MG63 (cell line): ENCODE measurements around the gene ECE1. TPM values are rescaled to one million over a fixed set of nuclear protein-coding genes. Genes with fewer than 3 reads are reported as not detected.
A peak's percentile ranks its signal among the peaks of the same experiment; 100 is the strongest.
"Not testable (repeated sequence)": the region's sequence is repeated elsewhere in the genome, so short reads cannot be mapped to it uniquely, and the experiment has no call there.

Experiments used
- DNase-seq: peaks from one replicate; pipeline ENCODE4 v3.0.0-alpha.2; 2020
- H3K27me3 ChIP-seq: fragments of 250-450 bp; sonication (Bioruptor Pico); 2 replicates; pipeline ENCODE4 v1.5.1; 2020; ENCODE audit warnings: mild to moderate bottlenecking, moderate library complexity
- H3K36me3 ChIP-seq: fragments of 250-450 bp; sonication (Bioruptor Pico); 2 replicates; pipeline ENCODE4 v1.5.1; 2020; ENCODE audit warnings: mild to moderate bottlenecking, moderate library complexity
- H3K4me3 ChIP-seq: fragments of 250-450 bp; sonication (Bioruptor Pico); 2 replicates; pipeline ENCODE4 v1.5.1; 2020; ENCODE audit warnings: mild to moderate bottlenecking, moderate library complexity
- H3K9me3 ChIP-seq: fragments of 250-450 bp; sonication (Bioruptor Pico); 2 replicates; pipeline ENCODE4 v1.5.1; 2020; ENCODE audit warnings: mild to moderate bottlenecking, moderate library complexity
- total RNA-seq: library from RNA; depleted of rRNA; stranded (reverse); fragments of >200 nt; shearing (Covaris generic); gene quantifications from 2 replicates; pipeline ENCODE4 v1.2.3, GENCODE V29; 2014; ENCODE audit warnings: low replicate concordance

ECE1 gene
- total RNA-seq, 1 experiment from 2014 or later: 10.5 TPM

DNA sequence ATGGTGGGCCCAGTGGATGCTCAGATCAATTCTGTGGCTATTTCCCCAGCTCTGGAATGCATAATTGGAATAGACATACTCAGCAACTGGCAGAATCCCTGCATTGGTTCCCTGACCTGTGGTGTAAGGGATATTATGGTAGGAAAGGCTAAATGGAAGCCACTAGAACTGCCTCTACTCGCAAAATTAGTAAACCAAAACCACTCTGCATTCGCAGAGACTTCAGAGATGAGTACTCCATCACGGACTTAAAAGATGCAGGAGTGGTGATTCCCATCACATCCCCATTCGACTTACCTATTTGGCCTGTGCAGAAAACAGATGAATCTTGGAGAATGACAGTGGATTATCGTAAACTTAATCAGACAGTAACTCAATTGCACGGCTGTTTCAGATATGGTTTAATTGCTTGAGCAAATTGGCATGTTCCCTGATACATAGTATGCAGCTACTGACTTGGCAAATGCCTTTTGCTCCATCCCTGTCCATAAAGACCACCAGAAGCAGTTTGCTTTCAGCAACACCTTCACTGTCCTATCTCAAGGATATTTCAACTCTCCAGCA lies 82.0 kb downstream of the ECE1 start:
- not testable (repeated sequence) for H3K36me3 ChIP-seq, H3K27me3 ChIP-seq, H3K4me3 ChIP-seq, DNase-seq, H3K9me3 ChIP-seq

DNA sequence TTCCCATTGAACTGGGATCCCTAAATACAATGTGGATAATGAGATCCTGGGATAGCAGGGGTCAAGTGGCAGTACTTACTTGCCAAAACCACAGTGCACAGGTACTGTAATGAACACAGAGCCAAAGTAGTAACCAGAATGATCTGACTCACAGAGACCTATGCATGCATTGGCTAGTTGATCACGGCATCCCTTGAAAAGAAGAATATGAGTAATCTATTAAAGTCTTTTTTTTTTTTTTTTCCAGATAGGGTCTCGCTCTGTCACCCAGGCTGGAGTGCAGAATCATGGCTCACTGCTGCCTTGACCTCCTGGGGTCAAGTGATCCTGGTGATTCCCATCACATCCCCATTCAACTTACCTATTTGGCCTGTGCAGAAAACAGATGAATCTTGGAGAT lies 84.1 kb downstream of the ECE1 start:
- H3K9me3 ChIP-seq: no peaks in the 10 kb centered on the region
- H3K27me3 ChIP-seq: no peaks in the 10 kb centered on the region
- H3K36me3 ChIP-seq: no peaks in the 10 kb centered on the region
- no peak overlapping the region for H3K4me3 ChIP-seq
- no peak for DNase-seq

DNA sequence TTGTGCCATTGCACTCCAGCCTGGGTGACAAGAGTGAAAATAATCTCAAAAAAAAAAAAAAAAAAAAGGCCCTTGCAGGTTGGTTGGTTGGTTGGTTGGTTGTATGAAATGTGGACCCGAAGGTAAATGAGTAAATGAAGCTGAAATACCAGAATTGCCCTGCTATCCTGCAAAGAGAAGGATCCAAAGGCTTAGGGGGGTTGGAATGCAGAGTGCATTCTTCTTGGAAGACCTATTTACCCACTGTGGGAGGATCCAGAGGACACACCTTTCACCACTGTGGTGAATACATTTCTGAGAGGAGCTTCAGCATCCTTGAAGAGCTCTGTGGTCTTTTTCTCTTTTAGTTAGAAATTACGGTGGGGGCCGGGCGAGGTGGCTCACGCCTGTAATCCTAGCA lies 84.8 kb downstream of the ECE1 start:
- Histone ChIP-seq H3K36me3 (no peaks in the 10 kb centered on the region), H3K4me3 (no peak overlapping the region), H3K9me3 (no peaks in the 10 kb centered on the region), H3K27me3 (no peaks in the 10 kb centered on the region)
- DNase-seq: no peak

DNA sequence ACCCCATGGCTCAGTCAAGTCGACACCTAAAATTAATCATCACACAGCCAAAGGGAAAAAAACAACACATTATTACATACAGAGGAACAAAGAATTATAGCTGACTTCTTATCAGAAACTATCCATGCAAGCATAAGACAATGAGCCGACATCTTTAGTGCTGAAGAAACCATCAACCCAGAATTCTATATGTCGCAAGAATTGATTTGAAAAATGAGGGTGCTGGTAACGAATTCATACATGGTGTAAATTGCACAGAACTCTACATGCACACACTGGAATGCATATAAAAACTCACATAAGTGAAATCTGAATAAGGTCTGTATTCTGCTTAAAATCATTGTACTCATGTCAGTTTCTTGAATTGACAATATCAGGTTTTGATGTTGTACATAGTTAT lies 88.6 kb downstream of the ECE1 start:
- H3K36me3 ChIP-seq: no peaks in the 10 kb centered on the region
- no peak for DNase-seq
- H3K9me3 ChIP-seq: no peaks in the 10 kb centered on the region
- H3K4me3 ChIP-seq: no peak overlapping the region
- no peaks in the 10 kb centered on the region for H3K27me3 ChIP-seq

DNA sequence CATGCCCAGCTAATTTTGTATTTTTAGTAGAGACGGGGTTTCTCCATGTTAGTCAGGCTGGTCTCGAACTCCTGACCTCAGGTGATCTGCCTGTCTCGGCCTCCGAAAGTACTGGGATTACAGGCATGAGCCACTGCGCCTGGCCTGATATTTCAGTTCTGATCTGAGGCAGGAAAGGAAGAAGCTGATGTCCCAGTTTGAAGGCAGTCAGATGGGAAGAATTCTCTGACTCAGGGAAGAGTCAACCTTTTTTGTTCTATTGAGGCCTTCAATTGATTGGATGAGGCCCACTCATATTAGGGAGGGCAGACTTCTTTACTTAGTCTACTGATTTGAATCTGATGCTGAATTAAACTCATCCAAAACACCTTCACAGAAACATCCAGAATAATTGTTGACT lies 89.0 kb downstream of the ECE1 start:
- not testable (repeated sequence) for H3K36me3 ChIP-seq, DNase-seq, H3K27me3 ChIP-seq, H3K9me3 ChIP-seq, H3K4me3 ChIP-seq

DNA sequence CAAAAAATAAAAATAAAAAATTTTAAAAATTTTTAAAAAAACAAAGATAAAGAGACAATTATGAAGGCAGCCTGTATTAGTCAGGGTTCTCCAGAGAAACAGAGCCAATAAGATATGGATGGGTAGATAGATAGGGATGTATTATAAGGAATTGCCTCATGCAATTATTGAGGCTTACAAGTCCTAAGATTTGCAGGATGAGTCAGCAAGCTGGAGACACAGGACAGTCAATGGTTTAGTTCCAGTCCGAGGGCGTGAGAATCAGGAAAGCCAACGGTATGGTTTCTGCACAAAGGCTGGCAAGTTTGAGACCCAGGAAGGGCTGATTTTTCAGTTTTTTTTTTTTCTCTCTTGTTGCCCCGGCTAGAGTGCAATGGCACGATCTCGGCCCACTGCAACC lies 89.5 kb downstream of the ECE1 start:
- H3K36me3 ChIP-seq: no peaks in the 10 kb centered on the region
- no peaks in the 10 kb centered on the region for H3K9me3 ChIP-seq
- H3K27me3 ChIP-seq: no peaks in the 10 kb centered on the region
- no peak for DNase-seq
- no peak overlapping the region for H3K4me3 ChIP-seq

DNA sequence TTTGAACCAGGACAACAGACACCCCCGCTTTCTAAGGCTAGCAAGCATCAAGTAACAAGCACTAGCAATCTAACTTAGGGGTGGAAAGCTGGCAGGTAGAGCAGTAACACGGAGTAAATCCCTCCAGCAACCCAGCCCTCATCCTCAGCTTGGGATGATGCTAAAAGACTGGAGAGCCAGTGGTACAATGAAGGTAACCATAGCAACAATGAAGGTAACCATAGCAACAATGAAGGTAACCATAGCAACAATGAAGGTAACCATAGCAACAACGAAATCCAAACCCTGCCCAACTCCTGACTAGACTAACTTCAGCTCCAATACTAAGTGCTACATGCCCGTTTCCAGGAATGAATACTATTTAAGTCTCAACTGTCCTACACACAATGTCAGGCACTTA lies 91.3 kb downstream of the ECE1 start:
- no peaks in the 10 kb centered on the region for H3K36me3 ChIP-seq

DNA sequence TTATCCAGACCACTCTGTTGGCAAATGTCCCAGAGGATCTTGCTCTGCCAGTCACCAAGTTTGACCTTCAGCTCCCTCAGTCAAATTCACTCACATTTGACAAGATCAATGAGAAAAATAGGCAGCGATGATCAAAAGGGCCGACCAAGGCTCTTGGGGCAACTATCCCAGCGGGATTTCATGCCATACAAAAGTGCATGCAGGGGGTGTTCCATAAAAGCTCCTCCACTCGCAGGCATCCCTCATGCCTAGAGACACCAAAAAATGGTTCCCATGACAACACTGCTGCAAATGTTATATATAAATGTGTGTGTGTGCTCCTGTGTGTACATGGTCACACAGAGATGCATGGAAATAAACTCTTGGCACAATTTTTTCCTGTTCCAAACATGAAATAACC lies 97.4 kb downstream of the ECE1 start:
- no peak for DNase-seq
- no peaks in the 10 kb centered on the region for H3K9me3 ChIP-seq
- H3K36me3 ChIP-seq: no peaks in the 10 kb centered on the region

More for the DNA sequence above, 91.3 kb downstream of the ECE1 start:
- DNase-seq: no peak
- no peaks in the 10 kb centered on the region for H3K9me3 ChIP-seq
- H3K27me3 ChIP-seq: no peaks in the 10 kb centered on the region
- H3K4me3 ChIP-seq: no peak overlapping the region

DNA sequence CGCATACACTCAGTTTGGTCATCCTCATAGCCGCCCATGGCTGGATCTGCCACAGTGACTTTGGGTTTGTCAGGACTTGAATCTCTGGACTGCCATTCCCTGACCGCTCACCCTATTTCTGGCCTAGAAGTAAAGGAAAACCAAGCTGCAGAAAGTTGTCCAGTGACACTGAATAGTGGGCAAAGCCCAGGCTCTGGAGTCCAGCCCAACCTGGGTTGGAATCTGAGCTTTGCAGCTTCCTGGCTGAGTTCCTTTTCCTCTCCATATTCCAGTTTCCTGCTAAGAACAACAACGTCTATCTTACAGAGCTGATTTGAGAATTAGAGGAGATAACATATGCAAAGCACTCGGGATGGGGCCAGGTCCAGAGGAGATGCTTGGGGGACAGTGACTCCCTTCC lies 98.0 kb downstream of the ECE1 start:
- no peak overlapping the region for H3K4me3 ChIP-seq
- H3K36me3 ChIP-seq: no peaks in the 10 kb centered on the region
- no peaks in the 10 kb centered on the region for H3K9me3 ChIP-seq
- no peaks in the 10 kb centered on the region for H3K27me3 ChIP-seq
- peak; percentile 35 for DNase-seq

More for the DNA sequence above, 97.4 kb downstream of the ECE1 start:
- Histone ChIP-seq H3K4me3 (no peak overlapping the region), H3K27me3 (no peaks in the 10 kb centered on the region)

DNA sequence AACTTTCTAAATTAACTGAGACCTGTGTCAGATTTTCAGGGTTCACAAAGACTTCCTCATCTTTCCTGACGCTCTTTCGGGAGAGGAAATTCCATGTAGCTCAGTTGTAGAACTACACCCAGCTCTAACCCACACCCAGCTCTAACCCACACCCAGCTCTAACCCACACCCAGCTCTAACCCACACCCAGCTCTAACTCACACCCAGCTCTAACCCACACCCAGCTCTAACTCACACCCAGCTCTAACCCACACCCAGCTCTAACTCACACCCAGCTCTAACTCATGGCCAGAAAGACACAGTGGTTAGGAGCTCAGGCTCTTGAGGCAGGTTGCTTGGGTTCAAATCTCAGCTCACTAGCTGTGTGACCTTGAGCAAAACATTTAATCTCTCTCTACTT lies 99.5 kb downstream of the ECE1 start:
- not testable (repeated sequence) for H3K9me3 ChIP-seq, DNase-seq, H3K36me3 ChIP-seq, H3K27me3 ChIP-seq, H3K4me3 ChIP-seq

DNA sequence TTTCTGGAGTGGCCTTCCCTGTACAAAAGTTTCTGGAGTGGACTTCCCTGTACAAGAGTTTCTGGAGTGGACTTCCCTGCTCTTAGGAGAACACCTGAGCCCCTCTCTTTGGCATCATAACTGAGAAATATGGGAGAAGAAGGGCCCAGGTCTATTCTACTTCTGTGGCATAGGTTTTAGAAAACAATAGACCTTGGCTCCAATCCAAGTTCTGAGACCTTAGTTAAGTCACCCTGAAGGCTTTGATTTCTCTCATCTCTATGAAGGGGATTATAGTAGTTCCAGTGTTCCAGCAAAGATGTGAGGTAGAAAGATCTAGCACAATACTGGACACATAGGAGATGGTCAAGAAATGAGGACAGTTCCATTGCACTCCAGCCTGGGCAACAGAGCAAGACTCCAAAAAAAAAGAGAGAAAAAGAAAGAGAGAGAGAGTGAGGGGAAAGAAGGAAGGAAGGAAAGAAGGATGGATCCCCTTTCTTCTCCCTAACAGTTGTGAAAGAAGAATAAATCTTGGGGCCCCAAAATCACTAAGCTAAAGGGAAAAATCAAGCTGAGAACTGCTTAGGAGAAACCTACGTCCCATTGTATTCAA lies 100.3 kb downstream of the ECE1 start:
- no peak for DNase-seq
- Histone ChIP-seq H3K4me3 (no peak overlapping the region), H3K9me3 (no peaks in the 10 kb centered on the region), H3K36me3 (no peaks in the 10 kb centered on the region), H3K27me3 (no peaks in the 10 kb centered on the region)

DNA sequence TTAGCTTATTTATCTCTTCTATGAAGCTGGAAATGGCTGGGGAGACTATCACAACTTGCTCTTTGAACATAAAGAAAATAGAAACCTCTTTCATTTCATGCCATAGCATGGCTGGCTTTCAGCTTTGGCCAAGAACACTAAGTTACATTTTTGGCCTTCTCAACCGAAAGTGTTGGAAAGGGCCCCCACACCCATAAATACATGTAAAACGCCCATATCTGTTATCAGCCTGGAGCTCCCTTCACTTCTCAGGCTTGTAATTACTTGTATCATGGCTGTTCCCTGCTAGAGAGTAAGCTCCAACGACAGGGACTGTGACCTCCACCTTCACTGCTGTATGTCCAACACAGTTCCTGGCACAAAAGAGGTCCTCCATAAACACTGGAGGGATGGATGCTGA lies 100.8 kb downstream of the ECE1 start:
- H3K4me3 ChIP-seq: no peak overlapping the region
- no peaks in the 10 kb centered on the region for H3K9me3 ChIP-seq
- no peaks in the 10 kb centered on the region for H3K27me3 ChIP-seq
- H3K36me3 ChIP-seq: no peaks in the 10 kb centered on the region
- DNase-seq: no peak

DNA sequence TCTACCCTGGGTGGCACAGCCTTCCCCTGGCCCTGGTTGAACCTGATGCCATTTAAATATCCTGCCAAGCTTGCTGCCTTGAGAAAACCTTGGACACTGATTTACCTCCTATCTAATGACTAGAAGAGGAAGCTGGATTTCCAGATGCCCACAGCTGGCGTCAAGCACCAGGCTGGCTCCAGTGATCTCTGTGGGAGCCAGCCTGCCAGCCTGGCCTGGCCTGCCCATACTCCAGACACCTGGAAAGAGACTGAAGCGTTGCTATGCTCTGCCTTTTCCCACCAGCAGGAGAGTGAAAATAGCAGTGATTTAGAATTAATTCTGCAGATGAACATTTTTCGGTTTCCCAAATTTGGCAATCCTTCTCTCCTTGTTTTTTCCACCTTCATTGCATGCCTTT lies 102.0 kb downstream of the ECE1 start:
- no peaks in the 10 kb centered on the region for H3K36me3 ChIP-seq
- DNase-seq: no peak
- no peaks in the 10 kb centered on the region for H3K27me3 ChIP-seq
- no peak overlapping the region for H3K4me3 ChIP-seq
- H3K9me3 ChIP-seq: no peaks in the 10 kb centered on the region

DNA sequence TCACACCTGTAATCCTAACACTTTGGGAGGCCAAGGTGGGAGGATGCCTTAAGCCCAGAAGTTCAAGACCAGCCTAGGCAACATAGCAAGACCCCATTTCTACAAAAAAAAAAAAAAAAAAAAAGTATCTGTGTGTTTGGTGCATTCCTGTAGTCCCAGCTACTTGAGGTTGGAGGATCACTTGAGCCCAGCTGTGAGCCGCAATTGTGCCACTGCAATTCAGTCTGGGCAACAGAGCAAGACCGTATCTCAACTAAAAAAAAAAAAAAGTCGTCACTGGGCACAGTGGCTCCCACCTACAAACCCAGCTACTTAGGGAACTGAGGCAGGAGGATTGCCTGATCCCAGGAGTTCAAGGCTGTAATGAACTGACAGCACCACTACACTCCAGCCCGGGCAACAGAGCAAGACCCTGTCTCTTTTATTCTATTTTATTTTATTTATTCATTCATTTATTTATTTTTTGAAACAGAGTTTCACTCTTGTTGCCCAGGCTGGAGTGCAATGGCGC lies 105.0 kb downstream of the ECE1 start:
- Histone ChIP-seq H3K4me3 (no peak overlapping the region), H3K9me3 (no peaks in the 10 kb centered on the region), H3K36me3 (no peaks in the 10 kb centered on the region), H3K27me3 (no peaks in the 10 kb centered on the region)
- no peak for DNase-seq

DNA sequence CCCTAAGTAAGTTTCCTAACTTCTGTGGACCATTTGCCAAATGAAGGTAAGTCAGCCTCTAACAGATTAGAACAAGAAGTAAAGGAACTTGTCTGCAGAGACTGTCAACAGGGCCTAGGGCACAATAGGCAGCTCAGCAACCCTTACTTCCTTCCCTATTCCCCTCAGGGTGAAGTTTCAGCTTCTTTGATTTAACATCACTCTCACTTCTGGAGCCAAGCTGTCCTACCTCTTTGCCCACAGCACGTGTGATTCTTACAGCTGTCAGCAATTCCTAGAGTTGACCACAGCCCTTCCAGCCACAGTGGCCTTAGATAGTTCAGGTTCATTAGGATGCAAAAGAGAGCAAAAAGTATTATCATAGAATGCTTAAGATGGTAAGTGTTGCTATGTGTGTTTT lies 106.0 kb downstream of the ECE1 start:
- no peak overlapping the region for H3K4me3 ChIP-seq
- no peaks in the 10 kb centered on the region for H3K9me3 ChIP-seq
- no peak for DNase-seq
- no peaks in the 10 kb centered on the region for H3K36me3 ChIP-seq
- no peaks in the 10 kb centered on the region for H3K27me3 ChIP-seq

DNA sequence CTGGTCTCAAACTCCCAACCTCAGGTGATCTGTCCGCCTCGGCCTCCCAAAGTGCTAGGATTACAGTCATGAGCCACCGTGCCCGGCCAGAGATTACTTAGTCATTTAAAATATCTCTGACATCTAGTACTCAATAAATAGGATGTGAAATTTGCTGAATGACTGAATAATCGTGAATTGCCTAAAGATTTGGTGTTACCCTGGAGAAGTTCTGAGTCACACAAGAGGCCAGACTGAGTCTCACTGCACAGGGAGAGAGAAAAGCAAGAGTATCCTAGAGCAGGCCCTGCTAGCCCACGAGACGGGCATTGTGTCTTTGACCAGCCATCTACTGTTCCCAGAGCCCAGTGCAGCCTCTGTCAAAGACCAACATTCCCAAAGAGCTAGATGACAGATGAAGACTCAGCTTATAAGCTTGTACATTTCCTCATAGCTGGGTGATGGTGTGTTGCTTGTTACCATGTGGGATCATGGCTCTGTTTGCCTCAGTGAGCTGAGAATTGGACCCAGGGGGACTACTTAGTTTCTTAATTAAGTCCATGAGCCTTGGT lies 108.0 kb downstream of the ECE1 start:
- no peaks in the 10 kb centered on the region for H3K27me3 ChIP-seq
- DNase-seq: no peak
- H3K4me3 ChIP-seq: no peak overlapping the region
- H3K36me3 ChIP-seq: no peaks in the 10 kb centered on the region
- H3K9me3 ChIP-seq: no peaks in the 10 kb centered on the region

DNA sequence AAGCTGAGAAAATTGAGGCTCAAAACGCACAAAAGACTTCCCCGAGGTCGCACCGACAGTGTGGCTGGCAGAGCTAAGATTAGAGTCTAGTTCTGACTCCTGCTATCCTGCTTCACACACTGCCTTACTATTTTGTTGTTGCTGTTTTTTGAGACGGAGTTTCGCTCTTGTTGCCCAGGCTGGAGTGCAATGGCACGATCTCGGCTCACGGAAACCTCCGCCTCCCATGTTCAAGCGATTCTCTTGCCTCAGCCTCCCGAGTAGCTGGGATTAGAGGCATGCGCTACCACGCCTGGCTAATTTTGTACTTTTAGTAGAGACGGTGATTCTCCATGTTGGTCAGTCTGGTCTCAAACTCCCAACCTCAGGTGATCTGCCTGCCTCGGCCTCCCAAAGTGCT lies 112.0 kb downstream of the ECE1 start:
- H3K27me3 ChIP-seq, H3K9me3 ChIP-seq, DNase-seq, H3K36me3 ChIP-seq, H3K4me3 ChIP-seq: not testable (repeated sequence)
